Epidermal melanocyte (primary cell): ENCODE data around the gene SYPL2.

ENCODE experiments used
- DNase-seq: peaks from one replicate; pipeline ENCODE4 v3.0.0; 2011; ENCODE audit warnings: low spot score; ENCODE audit not compliant: insufficient read length

Gene SYPL2

DNA sequence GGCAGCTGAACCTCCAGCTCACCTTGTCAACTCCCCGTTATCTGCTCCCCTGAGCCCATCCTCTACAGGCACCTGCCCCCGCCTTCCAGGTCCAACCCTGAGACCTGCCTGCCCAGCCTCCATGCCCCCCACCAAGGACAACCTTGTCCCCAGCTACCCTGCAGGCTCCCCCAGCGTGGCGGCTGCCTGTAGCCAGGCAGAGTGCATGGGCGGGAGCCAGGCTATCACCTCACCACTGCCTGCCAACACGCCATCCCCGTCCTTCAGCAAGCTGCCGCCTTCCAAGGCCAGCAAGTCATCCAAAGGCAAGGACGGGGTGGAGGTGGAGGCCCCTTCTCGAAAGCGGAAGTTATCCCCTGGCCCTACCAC is 24.6 kb downstream of the SYPL2 start:
- no peak for DNase-seq

GRCh38 chr1:109491372-109491771 is 25.0 kb downstream of the SYPL2 start:
- DNase-seq, result no peak

- no peak for DNase-seq
Measured at GRCh38 chr1:109492779-109493178, 26.4 kb downstream of the SYPL2 start.

- DNase-seq, result no peak
Measured at GRCh38 chr1:109493227-109493626, 26.9 kb downstream of the SYPL2 start.

- peak; percentile 86 for DNase-seq
Measured at GRCh38 chr1:109493805-109494539, 27.6 kb downstream of the SYPL2 start, which contains the start of gene CYB561D1. CYB561D1 (plus strand) TSS chr1:109494094; CDS start chr1:109494140, 46 bp downstream.

DNA sequence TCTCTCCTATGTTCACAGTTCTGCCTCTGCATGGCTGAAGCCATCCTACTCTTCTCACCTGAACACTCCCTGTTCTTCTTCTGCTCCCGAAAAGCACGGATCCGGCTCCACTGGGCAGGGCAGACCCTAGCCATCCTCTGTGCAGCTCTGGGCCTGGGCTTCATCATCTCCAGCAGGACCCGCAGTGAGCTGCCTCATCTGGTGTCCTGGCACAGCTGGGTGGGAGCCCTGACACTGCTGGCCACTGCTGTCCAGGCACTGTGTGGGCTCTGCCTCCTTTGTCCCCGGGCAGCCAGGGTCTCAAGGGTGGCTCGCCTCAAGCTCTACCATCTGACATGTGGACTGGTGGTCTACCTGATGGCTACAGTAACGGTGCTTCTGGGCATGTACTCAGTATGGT is 29.4 kb downstream of the SYPL2 start:
- no peak for DNase-seq

DNA sequence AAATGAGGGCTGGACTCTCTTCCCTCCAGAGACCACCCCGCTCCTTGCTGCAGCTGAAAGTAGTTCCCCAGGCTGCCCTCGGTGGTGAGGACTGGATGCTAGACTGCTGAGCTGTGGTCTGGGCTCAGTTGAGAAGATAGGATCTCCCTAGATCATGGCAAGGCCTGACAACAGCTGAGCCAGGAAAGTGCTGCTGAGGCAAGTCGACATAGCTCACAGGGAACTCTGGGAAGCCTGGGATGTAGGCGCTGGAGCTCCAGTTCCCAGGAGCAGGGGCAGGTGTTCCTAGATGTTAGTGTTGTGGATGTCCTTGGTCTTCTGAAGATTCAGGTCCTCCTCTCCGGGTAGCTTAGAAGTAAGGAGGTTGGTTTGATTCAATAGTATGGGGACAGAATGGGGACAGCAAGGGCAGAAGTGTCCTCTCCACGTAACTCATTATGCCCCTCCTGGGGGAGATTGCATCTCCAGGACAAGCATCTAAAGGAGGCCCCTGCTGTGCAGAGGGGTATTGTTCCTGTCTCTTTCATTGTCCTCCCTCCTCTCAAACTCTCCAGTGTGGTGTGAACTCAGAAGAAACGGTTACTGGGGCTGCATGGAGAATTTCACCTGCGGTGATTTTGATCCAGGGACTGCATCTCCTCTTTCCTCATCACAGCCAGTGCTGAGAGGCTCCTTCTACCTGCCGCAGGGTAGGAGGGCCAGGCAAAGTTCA is 31.3 kb downstream of the SYPL2 start:
- no peak for DNase-seq

- DNase-seq, result no peak
Measured at GRCh38 chr1:109498161-109498801, 31.9 kb downstream of the SYPL2 start.

- no peak for DNase-seq
Measured at GRCh38 chr1:109499081-109499480, 32.7 kb downstream of the SYPL2 start.

GRCh38 chr1:109499661-109500536 is 33.6 kb downstream of the SYPL2 start:
- no peak for DNase-seq

GRCh38 chr1:109500941-109501381 is 34.6 kb downstream of the SYPL2 start:
- DNase-seq, result no peak

DNA sequence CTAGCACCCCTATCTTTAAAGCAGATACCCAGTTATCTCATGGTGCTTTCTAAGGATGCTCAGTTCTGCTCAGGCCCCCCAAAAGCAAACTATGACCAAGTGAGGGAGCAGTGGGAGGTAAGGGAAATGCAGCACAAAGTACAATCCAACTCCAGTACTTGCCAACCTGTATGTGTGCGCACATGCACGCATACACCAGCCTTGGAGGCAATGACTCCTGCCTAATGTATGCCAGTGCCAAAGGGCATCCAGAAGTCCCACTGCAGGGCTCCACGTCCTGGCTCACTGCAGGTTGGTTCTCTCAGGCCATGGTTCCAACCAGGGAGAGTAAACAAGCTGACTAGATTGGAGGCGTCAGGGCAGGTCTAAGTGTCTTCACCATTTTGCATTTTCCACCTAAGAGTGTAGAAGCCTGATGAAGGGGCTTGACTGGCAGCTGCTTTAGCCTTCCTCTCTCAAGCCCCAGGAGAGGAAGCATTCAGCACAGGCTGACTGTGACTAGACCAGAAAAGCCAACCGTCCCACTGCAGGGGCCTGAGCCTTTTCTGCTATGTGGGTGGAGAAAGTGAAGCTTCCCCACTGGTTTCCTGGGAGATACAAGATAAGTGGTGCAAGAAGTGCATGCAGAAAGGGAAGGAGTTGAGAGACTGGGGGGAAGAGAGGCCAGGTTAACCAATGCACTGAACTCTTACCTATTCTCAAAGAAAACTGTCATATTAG is 35.5 kb downstream of the SYPL2 start:
- DNase-seq, result no peak

DNA sequence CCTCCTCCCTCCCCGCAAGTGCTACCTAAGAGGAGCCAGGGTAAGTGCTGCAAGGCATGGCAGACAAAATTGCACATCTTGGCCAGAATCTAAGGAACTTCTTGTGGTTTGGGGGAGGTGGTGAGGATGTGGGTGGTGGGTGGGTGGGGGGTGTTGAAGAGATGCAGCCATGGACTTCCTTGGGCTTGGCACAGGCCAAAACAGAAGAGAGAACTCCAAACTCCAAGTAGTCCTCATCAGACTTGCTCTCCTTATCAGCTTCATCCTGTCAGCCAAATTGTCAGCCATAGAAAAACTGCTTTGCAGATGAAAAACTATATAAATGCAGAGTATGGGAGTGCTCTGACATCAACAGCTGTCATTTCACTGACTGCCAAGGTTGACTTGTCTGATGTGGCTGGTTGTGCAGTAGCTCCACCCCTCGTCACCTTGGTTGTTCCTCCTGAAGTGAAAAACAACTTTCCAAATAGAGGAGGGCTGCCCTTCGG is 36.1 kb downstream of the SYPL2 start:
- DNase-seq, result no peak

GRCh38 chr1:109503935-109504334 is 37.6 kb downstream of the SYPL2 start:
- DNase-seq, result no peak

DNA sequence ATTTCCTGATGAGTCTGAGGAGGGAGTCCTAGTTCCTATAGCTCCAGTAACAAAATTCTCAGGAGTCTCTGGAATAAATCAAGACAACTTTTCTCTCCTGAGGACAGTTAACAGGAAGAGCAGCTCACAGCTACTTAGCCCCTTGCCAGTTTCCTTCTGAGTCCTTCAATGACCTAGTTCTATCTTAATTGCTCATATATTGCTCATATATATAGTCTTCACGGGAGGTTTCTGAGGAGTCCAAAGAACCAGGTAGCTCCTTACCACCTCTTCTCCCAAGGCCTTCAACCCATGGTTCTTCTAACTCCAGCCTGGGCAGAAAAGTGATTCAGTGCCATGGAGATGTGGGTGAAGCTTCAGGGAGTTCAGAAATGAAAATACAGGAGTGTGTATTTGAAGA is 38.6 kb downstream of the SYPL2 start:
- no peak for DNase-seq

- DNase-seq, result no peak
Measured at GRCh38 chr1:109508001-109508872, 41.9 kb downstream of the SYPL2 start.

GRCh38 chr1:109508873-109509175 is 42.5 kb downstream of the SYPL2 start:
- no peak for DNase-seq

- peak; percentile 61 for DNase-seq
Measured at GRCh38 chr1:109509176-109510134, 43.1 kb downstream of the SYPL2 start, which contains the start of gene AMIGO1. AMIGO1 (minus strand) TSS chr1:109509727; CDS start chr1:109508912, 815 bp downstream.
